Measurements from ENCODE around the gene IRF8. TPM values are rescaled to one million over a fixed set of nuclear protein-coding genes. Genes with fewer than 3 reads are reported as not detected.

The IRF8 gene
- total RNA-seq, 4 donors from 2014 or later, result 1.4 to 13.0 (median 8.8) TPM; not detected in 1

GRCh38 chr16:85881436-85881835, 17.5 kb upstream of the IRF8 start:
- WGBS, 2 donors, result 55 to 74% methylated on average over 3 of the region's 3 CpGs
- no peak for DNase-seq

GRCh38 chr16:85882181-85882810, 16.7 kb upstream of the IRF8 start:
- Histone ChIP-seq H3K9me3 (no peaks in the 10 kb centered on the region), H3K36me3 (no peaks in the 10 kb centered on the region), H3K27ac (no peak overlapping the region), H3K4me1 (no peaks in the 10 kb centered on the region), H3K4me3 (no peak overlapping the region), H3K27me3 (peaks cover 0 to 79% (median 0%) of the 10 kb centered on the region in 4 donors)
- intact Hi-C loops (cut with DNase I), result no loop called here
- no peak for TF ChIP-seq CTCF (IDR thresholded peaks at IDR 0.05)
- TF ChIP-seq POLR2A (IDR thresholded peaks at IDR 0.05), result no peak
- WGBS, 2 donors, result 28 to 48% methylated on average over 3 to 4 of the region's 4 CpGs
- no peak for DNase-seq

More at GRCh38 chr16:85881436-85881835, 17.5 kb upstream of the IRF8 start:
- H3K4me1 ChIP-seq, result no peaks in the 10 kb centered on the region
- no peak overlapping the region for H3K27ac ChIP-seq
- H3K4me3 ChIP-seq, result no peak overlapping the region
- H3K27me3 ChIP-seq, result peaks cover 0 to 71% (median 0%) of the 10 kb centered on the region in 4 donors
- H3K36me3 ChIP-seq, result no peaks in the 10 kb centered on the region
- H3K9me3 ChIP-seq, result no peaks in the 10 kb centered on the region
- intact Hi-C loops (cut with DNase I), result no loop called here
- TF ChIP-seq CTCF (IDR thresholded peaks at IDR 0.05), result no peak

GRCh38 chr16:85883813-85884212, 15.1 kb upstream of the IRF8 start:
- Histone ChIP-seq H3K27ac (no peak overlapping the region), H3K27me3 (peaks cover 0 to 92% (median 0%) of the 10 kb centered on the region in 4 donors), H3K36me3 (no peaks in the 10 kb centered on the region), H3K4me1 (peaks cover 0 to 3% (median 0%) of the 10 kb centered on the region in 3 donors), H3K9me3 (no peaks in the 10 kb centered on the region), H3K4me3 (no peak overlapping the region)
- intact Hi-C loops (cut with DNase I), result no loop called here
- DNase-seq, result no peak
- TF ChIP-seq POLR2A (IDR thresholded peaks at IDR 0.05) (no peak), CTCF (IDR thresholded peaks at IDR 0.05) (no peak)
- WGBS, 2 donors, result 74 to 78% methylated on average over 9 to 14 of the region's 14 CpGs

- Histone ChIP-seq H3K27ac (no peak overlapping the region), H3K36me3 (no peaks in the 10 kb centered on the region), H3K4me3 (no peak overlapping the region), H3K9me3 (no peaks in the 10 kb centered on the region), H3K27me3 (peaks cover 0 to 94% (median 0%) of the 10 kb centered on the region in 4 donors), H3K4me1 (peaks cover 0 to 9% (median 0%) of the 10 kb centered on the region in 3 donors)
- TF ChIP-seq CTCF (IDR thresholded peaks at IDR 0.05) (no peak), POLR2A (IDR thresholded peaks at IDR 0.05) (no peak)
- no peak for DNase-seq
- intact Hi-C loops (cut with DNase I), result no loop called here
- 87 to 89% methylated on average over 13 of the region's 13 CpGs for WGBS, 2 donors
Observed at GRCh38 chr16:85884808-85885463, 14.0 kb upstream of the IRF8 start.

- intact Hi-C loops (cut with DNase I), result no loop called here
- Histone ChIP-seq H3K9me3 (no peaks in the 10 kb centered on the region), H3K36me3 (no peaks in the 10 kb centered on the region), H3K4me3 (no peak overlapping the region), H3K27ac (no peak overlapping the region), H3K4me1 (peaks cover 0 to 9% (median 0%) of the 10 kb centered on the region in 3 donors), H3K27me3 (peaks cover 0 to 95% (median 0%) of the 10 kb centered on the region in 4 donors)
- no peak for TF ChIP-seq CTCF (IDR thresholded peaks at IDR 0.05)
- no peak for TF ChIP-seq POLR2A (IDR thresholded peaks at IDR 0.05)
- no peak for DNase-seq
- WGBS, 2 donors, result 74 to 75% methylated on average over 6 of the region's 6 CpGs
Observed at GRCh38 chr16:85885537-85885936, 13.4 kb upstream of the IRF8 start.
